GM12878 (cell line): Measurements from ENCODE around the gene KCNH6. TPM values are rescaled to one million over a fixed set of nuclear protein-coding genes. Genes with fewer than 3 reads are reported as not detected.

Source experiments
- ATAC-seq: fragments of 200-7000 bp; cut with Tn5 transposase; 3 replicates; pipeline ENCODE4 v1.9.1; 2020; ENCODE audit warnings: mild to moderate bottlenecking, moderate library complexity
- BruUV-seq: library from RNA; stranded (reverse); fragments of 400-500 nt; replicated peaks from 2 replicates; lab custom pipeline; 2021; lab: Mats Ljungman, UMichigan
- CTCF ChIA-PET: fragments of 300-600 bp; sonication (Branson Sonifier 250); formaldehyde crosslinking; extraction: SDS; loops from one replicate; lab custom pipeline; 2021; ENCODE audit warnings: inconsistent platforms; lab: Yijun Ruan, JAX
- POLR2A ChIA-PET: fragments of 350-600 bp; formaldehyde crosslinking; extraction: SDS; loops from one replicate; lab custom pipeline; 2021; ENCODE audit warnings: inconsistent platforms; lab: Charles Lee
- RAD21 ChIA-PET: fragments of 300-600 bp; sonication (Branson Sonifier 250); formaldehyde crosslinking; loops from one replicate; lab custom pipeline; 2023; ENCODE audit warnings: antibody characterized with exemption; ENCODE audit not compliant: unreplicated experiment; lab: Charles Lee
- SMC1A ChIA-PET: fragments of 300-600 bp; sonication (Branson Sonifier 250); formaldehyde crosslinking; loops from one replicate; lab custom pipeline; 2023; ENCODE audit not compliant: unreplicated experiment, uncharacterized antibody; lab: Charles Lee
- DNase-seq: peaks from one replicate; pipeline ENCODE4 v3.0.0-alpha.2; 2011; ENCODE audit warnings: low read depth, low spot score
- FAIRE-seq: peaks from 3 replicates; lab custom pipeline; 2011; peaks lifted over from hg19 to GRCh38; lab: Jason Lieb, UNC
- H2AFZ ChIP-seq: 2 replicates; pipeline ENCODE4 v1.6.0; 2011; ENCODE audit warnings: low read depth, low read length, control low read depth; ENCODE audit not compliant: control insufficient read depth
- H3K27ac ChIP-seq: 2 replicates; pipeline ENCODE4 v1.5.1; 2011; ENCODE audit warnings: control low read depth; ENCODE audit not compliant: control insufficient read depth, insufficient read depth
- H3K27me3 ChIP-seq, 2 experiments: replicated peaks in 1 of 2; 2 replicates each; pipeline versions ENCODE4 v1.6.0 to v1.6.1; 2011; ENCODE audit warnings: low read length in 1 of 2; ENCODE audit not compliant: control insufficient read depth in 2 of 2, insufficient read depth in 2 of 2
- H3K36me3 ChIP-seq, 2 experiments: 2 replicates each; pipeline ENCODE4 v1.5.1; 2011; ENCODE audit warnings: low read length in 1 of 2; ENCODE audit not compliant: control insufficient read depth in 2 of 2, insufficient read depth in 2 of 2
- H3K4me1 ChIP-seq: 2 replicates; pipeline ENCODE4 v1.6.1; 2011; ENCODE audit warnings: mild to moderate bottlenecking, low read length, moderate library complexity, mixed read lengths; ENCODE audit not compliant: control insufficient read depth, insufficient read depth
- H3K4me2 ChIP-seq: 2 replicates; pipeline ENCODE4 v1.6.0; 2011; ENCODE audit warnings: control low read depth; ENCODE audit not compliant: control insufficient read depth, insufficient read depth
- H3K4me3 ChIP-seq: fragments of 200-600 bp; sonication (generic); 2 replicates; pipeline ENCODE4 v1.5.1; 2016
- H3K79me2 ChIP-seq: 2 replicates; pipeline ENCODE4 v1.6.0; 2011; ENCODE audit warnings: low read length; ENCODE audit not compliant: control insufficient read depth, insufficient read depth
- H3K9ac ChIP-seq: 2 replicates; pipeline ENCODE4 v1.8.0; 2011; ENCODE audit warnings: low read length, control low read depth, mixed read lengths; ENCODE audit not compliant: control insufficient read depth, insufficient read depth
- H3K9me3 ChIP-seq: replicated peaks from 3 replicates; pipeline ENCODE4 v1.5.1; 2011; ENCODE audit warnings: mild to moderate bottlenecking, low read length; ENCODE audit not compliant: control insufficient read depth, insufficient read depth
- H4K20me1 ChIP-seq: 2 replicates; pipeline ENCODE4 v1.6.0; 2011; ENCODE audit not compliant: control insufficient read depth, insufficient read depth
- ETV6 ChIP-seq, 2 experiments: fragments of 450-650 bp in 1 of 2; IDR thresholded peaks in 1 of 2; conservative IDR thresholded peaks in 1 of 2; 2 replicates each; pipeline ENCODE4 v1.6.1; 2014; ENCODE audit warnings: antibody characterized with exemption in 1 of 2, borderline replicate concordance in 1 of 2, low read depth in 1 of 2, mild to moderate bottlenecking in 1 of 2, moderate library complexity in 1 of 2
- HCFC1 ChIP-seq: fragments of 150-350 bp; IDR thresholded peaks from 2 replicates; pipeline ENCODE4 v1.6.1; 2014; ENCODE audit warnings: low read length
- IKZF1 ChIP-seq: fragments of 450-650 bp; conservative IDR thresholded peaks from 2 replicates; pipeline ENCODE4 v1.6.1; 2017; ENCODE audit warnings: antibody characterized with exemption, mild to moderate bottlenecking
- MYB ChIP-seq: fragments of 150-350 bp; IDR thresholded peaks from 2 replicates; pipeline ENCODE4 v1.6.1; 2014; ENCODE audit warnings: mild to moderate bottlenecking, low read depth, low read length, borderline replicate concordance
- POU2F2 ChIP-seq: IDR thresholded peaks from 3 replicates; pipeline ENCODE4 v1.6.1; 2011; ENCODE audit warnings: low read depth, mild to moderate bottlenecking, low read length, borderline replicate concordance
- SMAD5 ChIP-seq: IDR thresholded peaks from 2 replicates; pipeline ENCODE4 v1.6.1; 2016; ENCODE audit warnings: antibody characterized with exemption, low read depth
- SMARCA5 ChIP-seq: fragments of 450-650 bp; IDR thresholded peaks from 2 replicates; pipeline ENCODE4 v1.6.1; 2017; ENCODE audit warnings: mild to moderate bottlenecking
- SP1 ChIP-seq: IDR thresholded peaks from one replicate; pipeline ENCODE4 v1.6.1; 2011; ENCODE audit warnings: low read depth, low read length
- SREBF2 ChIP-seq: IDR thresholded peaks from 2 replicates; pipeline ENCODE4 v1.6.1; 2012; ENCODE audit warnings: mild to moderate bottlenecking, low read length
- WGBS: methylation state at CpG from one replicate; pipeline ENCODE4 v1.1.6; 2016; ENCODE audit warnings: low lambda C conversion rate; ENCODE audit not compliant: insufficient replicate concordance, insufficient coverage; ENCODE audit errors: missing lambda C conversion rate; 5-methylcytosine and 5-hydroxymethylcytosine counted together
- in situ Hi-C: fragments of 300-500 bp; cut with MboI; formaldehyde crosslinking; loops from 9 replicates; pipeline ENCODE4 v1.14.3; 2018; ENCODE audit warnings: mixed read lengths
- intact Hi-C: fragments of 100-400 bp; cut with micrococcal nuclease; formaldehyde crosslinking; loops from one replicate; pipeline ENCODE4 v1.14.2; 2022; ENCODE audit not compliant: unreplicated experiment
- polyA plus RNA-seq, 11 experiments: library from polyadenylated mRNA; depleted of rRNA in 4 of 11; unstranded in 6 of 11; stranded (reverse) in 5 of 11; fragments of >200 nt; fragmentation: Nextera tagmentation in 4 of 11; fragmentation: Illumina TruSeq in 1 of 11; extraction: Ambion mirVana in 4 of 11; extraction: Trizol in 1 of 11; gene quantifications; 1 replicate in 1 of 11; 2 replicates in 10 of 11; pipeline versions ENCODE4 v1.2.1 to v1.2.3, GENCODE V29; 2011 to 2016; ENCODE audit warnings: inconsistent platforms in 2 of 11, missing spikeins in 2 of 11, low read depth in 1 of 11
- total RNA-seq, 4 experiments: library from RNA; depleted of rRNA in 3 of 4; stranded (reverse); fragments of >200 nt in 3 of 4; fragmentation: Illumina TruSeq in 1 of 4; extraction: Trizol in 1 of 4; gene quantifications; 2 replicates each; pipeline versions ENCODE4 v1.2.1 to v1.2.3, GENCODE V29; 2013 to 2021

Gene KCNH6
- total and polyA plus RNA-seq, 10 of the 15 experiments (the other 5 are each of a cell fraction or from before 2014, with no cell fraction given), result not detected

DNA sequence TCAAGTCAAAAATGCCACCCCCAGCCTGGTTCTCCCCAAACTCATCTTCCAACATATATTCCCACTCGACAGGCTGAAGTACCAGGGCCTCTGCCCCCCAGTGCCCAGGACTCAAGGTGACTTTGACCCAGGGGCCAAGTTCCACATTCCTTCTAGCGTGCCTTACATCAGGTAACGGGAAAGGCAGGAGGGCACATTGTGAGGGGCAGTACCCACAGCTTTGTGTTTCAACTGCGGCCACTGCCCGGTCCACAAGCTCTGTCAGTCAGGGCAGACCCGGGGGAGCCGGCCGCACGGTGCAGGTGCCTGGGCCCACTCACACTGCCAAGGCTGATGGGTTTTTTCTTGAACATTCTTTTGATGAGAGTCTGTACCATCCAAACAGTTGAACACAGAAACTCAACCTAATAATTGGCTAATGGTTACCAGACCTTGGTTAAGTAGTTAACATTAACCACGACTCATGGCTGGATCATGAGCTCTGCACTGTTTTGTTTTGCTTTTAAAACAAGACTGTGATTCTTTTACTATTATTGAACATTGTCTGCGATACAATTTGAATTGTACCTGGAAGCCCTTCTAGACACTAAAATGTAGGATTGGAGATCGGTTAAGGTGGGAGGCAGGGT lies 28.7 kb upstream of the KCNH6 start:
- in situ Hi-C loops, result no loop called here
- Histone ChIP-seq H3K27me3 (peaks cover 0 to 1% of the 10 kb centered on the region in 2 experiments; a peak in 3 of 4 replicates), H4K20me1 (no peaks in the 10 kb centered on the region), H2AFZ (no peak overlapping the region), H3K4me3 (no peak overlapping the region), H3K79me2 (no peaks in the 10 kb centered on the region), H3K36me3 (no peaks in the 10 kb centered on the region), H3K4me1 (no peaks in the 10 kb centered on the region), H3K9me3 (no peaks in the 10 kb centered on the region), H3K9ac (no peak overlapping the region), H3K4me2 (no peak overlapping the region), H3K27ac (no peak overlapping the region)
- ChIA-PET POLR2A (no interaction called here), CTCF (interaction anchor here (1.0 to 1.4 kb wide), 2 partner anchors 20 to 372 kb away, joined by 3 read pairs; no protein-coding TSS in a partner anchor), SMC1A (no interaction called here), RAD21 (interaction anchor here (1.0 kb wide), 1 partner anchor 69 kb away, joined by 3 read pairs; no protein-coding TSS in a partner anchor)
- TF ChIP-seq SMAD5 (no peak), MYB (no peak), SMARCA5 (no peak)
- ATAC-seq, result no peak
- intact Hi-C loops, result no loop called here
- BruUV-seq, result no TSS peak
- WGBS, result 42% methylated on average over 12 of the region's 12 CpGs
- DNase-seq, result no peak
- no peak for FAIRE-seq

DNA sequence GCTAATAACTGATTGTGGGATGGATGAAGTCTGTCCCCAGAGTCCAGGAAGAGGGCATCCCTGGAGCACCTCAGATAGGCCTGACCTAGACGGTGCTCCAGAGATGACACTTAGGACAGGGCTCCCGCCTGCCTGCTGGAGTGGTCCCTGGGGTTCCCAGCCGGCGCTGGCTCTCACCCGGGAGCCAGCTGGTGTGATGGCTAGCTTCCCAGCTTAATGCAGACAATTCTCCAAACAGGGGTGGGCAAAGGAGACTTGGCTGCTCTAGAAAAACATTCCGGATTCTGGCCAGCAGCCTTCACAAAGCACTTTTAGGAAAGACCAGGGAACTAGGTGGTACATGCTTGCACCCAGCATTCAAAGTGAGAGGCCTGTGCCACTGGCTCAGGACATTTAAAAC lies 27.7 kb upstream of the KCNH6 start:
- DNase-seq (no peak), FAIRE-seq (no peak)

More for the DNA sequence above, 27.7 kb upstream of the KCNH6 start:
- Histone ChIP-seq H3K4me2 (no peak overlapping the region), H3K9me3 (no peaks in the 10 kb centered on the region), H3K27ac (no peak overlapping the region), H3K36me3 (no peaks in the 10 kb centered on the region), H3K27me3 (peaks cover 0 to 1% of the 10 kb centered on the region in 2 experiments; a peak in 3 of 4 replicates), H4K20me1 (no peaks in the 10 kb centered on the region), H3K9ac (no peak overlapping the region), H3K4me3 (no peak overlapping the region)
- no TSS peak for BruUV-seq
- POLR2A ChIA-PET, result no interaction called here
- in situ Hi-C loops, result no loop called here
- intact Hi-C loops, result no loop called here
- no peak for ATAC-seq
- SMC1A ChIA-PET, result interaction anchor here (1.3 kb wide), 1 partner anchor 8 kb away, joined by 4 read pairs; no protein-coding TSS in a partner anchor
- TF ChIP-seq SREBF2 (no peak), IKZF1 (no peak), POU2F2 (no peak), HCFC1 (no peak), ETV6 (conservative IDR thresholded peaks at IDR 0.05 in 1 of 2, IDR thresholded peaks at IDR 0.05 in 1 of 2; ENCODE audit: borderline replicate concordance in 1 of 2, low read depth in 1 of 2) (no peak), SP1 (no peak)
- TF ChIP-seq, all 136 proteins: peak for 0
- RAD21 ChIA-PET, result no interaction called here
- Histone ChIP-seq H3K79me2 (no peaks in the 10 kb centered on the region), H2AFZ (no peak overlapping the region), H3K4me1 (no peaks in the 10 kb centered on the region)
- 44% methylated on average over 6 of the region's 6 CpGs for WGBS
- CTCF ChIA-PET, result interaction anchor here (0.7 to 1.0 kb wide), 2 partner anchors 99 to 370 kb away, joined by 3 read pairs; no protein-coding TSS in a partner anchor
